Effector memory CD4-positive, alpha-beta T cell (primary cell): ENCODE measurements around the gene GANC.

ENCODE experiments used
- DNase-seq, 3 donors: peaks; one replicate each; pipeline ENCODE4 v3.0.0-alpha.2; 2020
- H3K27ac ChIP-seq: 2 replicates; pipeline ENCODE4 v1.7.0; 2013; ENCODE audit warnings: mild to moderate bottlenecking, low read length, moderate library complexity; ENCODE audit not compliant: insufficient read depth, poor library complexity, severe bottlenecking
- H3K27me3 ChIP-seq: replicated peaks from 2 replicates; pipeline ENCODE4 v1.7.0; 2013; ENCODE audit warnings: mild to moderate bottlenecking, low read length; ENCODE audit not compliant: insufficient read depth, control insufficient read depth, poor library complexity, severe bottlenecking
- H3K36me3 ChIP-seq: 2 replicates; pipeline ENCODE4 v1.7.0; 2013; ENCODE audit warnings: mild to moderate bottlenecking, low read length, moderate library complexity; ENCODE audit not compliant: control insufficient read depth, insufficient read depth
- H3K4me1 ChIP-seq: 2 replicates; pipeline ENCODE4 v1.7.0; 2013; ENCODE audit warnings: low read length, mild to moderate bottlenecking; ENCODE audit not compliant: control insufficient read depth, insufficient read depth, poor library complexity, severe bottlenecking
- H3K4me3 ChIP-seq: 2 replicates; pipeline ENCODE4 v1.7.0; 2013; ENCODE audit warnings: low read length, low read depth, mild to moderate bottlenecking; ENCODE audit not compliant: insufficient read depth, poor library complexity, severe bottlenecking
- H3K9me3 ChIP-seq: 2 replicates; pipeline ENCODE4 v1.7.0; 2013; ENCODE audit warnings: mild to moderate bottlenecking, low read length, moderate library complexity; ENCODE audit not compliant: control insufficient read depth

The GANC gene

DNA sequence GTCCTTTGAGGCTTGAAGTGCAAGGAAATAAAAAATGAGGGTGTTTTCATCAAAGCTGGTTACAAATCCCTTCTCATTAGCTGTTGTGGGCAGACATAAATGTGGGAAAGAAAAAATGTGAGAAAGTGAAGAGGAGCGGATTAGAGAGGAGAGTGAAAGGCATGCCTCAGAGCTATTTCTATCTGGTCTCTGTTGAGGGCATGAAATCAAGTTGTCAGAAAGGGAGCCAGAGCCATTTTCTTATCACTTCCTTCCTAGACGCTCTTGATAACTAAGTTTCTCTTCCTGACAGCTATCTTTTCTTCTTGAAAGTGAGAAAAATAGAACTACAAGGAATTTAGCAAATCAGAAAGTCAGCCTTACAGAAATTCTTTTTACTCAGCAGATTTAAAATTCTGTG lies 65.5 kb downstream of the GANC start:
- H3K4me3 ChIP-seq: no peak overlapping the region
- no peaks in the 10 kb centered on the region for H3K4me1 ChIP-seq
- H3K27ac ChIP-seq: no peak overlapping the region
- DNase-seq: no peak
- no peaks in the 10 kb centered on the region for H3K27me3 ChIP-seq
- H3K9me3 ChIP-seq: peaks cover 4% of the 10 kb centered on the region
- H3K36me3 ChIP-seq: peaks cover 7% of the 10 kb centered on the region

DNA sequence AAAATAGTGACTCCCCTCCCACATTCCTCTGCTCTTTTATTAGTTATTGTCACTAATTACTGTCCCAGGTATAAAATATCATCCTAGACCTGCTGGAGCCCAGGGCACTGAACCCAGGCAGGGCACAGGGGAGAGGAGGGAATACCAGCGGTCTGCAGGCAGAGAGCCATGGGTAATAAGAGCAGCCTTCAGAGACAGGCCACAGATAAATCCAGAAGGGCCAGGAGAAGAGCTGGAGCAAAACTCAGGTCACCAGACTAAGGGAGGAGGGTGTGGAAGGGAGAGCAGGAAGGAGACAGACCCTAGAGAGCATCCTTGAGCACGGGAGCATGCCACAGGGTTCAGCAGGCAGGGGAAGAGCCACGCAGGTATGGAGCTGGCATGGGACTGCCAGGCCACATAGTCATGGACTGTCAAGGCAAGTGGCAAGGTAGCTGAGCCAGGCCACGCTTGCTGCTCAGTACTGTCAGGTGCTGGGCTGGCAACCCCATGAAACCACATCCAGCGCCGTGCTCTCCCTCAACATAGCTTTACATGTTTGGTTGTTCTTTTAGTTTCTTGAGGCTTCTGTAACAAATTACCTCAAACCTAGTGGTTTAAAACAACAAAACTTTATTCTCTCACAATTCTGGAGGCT lies 70.7 kb downstream of the GANC start:
- H3K9me3 ChIP-seq: no peaks in the 10 kb centered on the region
- H3K4me1 ChIP-seq: no peaks in the 10 kb centered on the region
- H3K27ac ChIP-seq: no peak overlapping the region
- H3K4me3 ChIP-seq: no peak overlapping the region
- H3K27me3 ChIP-seq: no peaks in the 10 kb centered on the region
- no peak for DNase-seq
- peaks cover 22% of the 10 kb centered on the region for H3K36me3 ChIP-seq

DNA sequence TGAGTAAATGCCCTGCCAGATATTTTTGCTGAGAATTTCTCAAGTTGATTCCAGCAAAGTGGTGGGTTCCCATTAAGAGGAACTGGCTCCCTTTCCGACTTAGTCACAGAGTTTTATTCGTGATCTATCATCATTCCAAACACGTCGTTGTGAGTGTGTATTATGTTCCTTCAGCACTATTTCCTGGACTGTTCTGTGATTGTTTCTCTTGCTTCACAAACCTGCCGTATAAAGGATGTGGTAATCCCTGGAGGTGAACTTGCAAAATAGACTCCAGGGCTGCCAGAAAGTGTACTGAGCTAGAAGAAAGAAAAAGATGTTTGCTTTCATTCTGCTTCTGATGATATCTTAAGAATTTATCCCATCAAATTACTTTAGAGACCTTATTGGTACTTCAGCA lies 71.8 kb downstream of the GANC start:
- no peaks in the 10 kb centered on the region for H3K4me1 ChIP-seq
- H3K4me3 ChIP-seq: no peak overlapping the region
- no peaks in the 10 kb centered on the region for H3K27me3 ChIP-seq
- peaks cover 28% of the 10 kb centered on the region for H3K36me3 ChIP-seq
- no peak overlapping the region for H3K27ac ChIP-seq
- no peak for DNase-seq
- H3K9me3 ChIP-seq: no peaks in the 10 kb centered on the region

DNA sequence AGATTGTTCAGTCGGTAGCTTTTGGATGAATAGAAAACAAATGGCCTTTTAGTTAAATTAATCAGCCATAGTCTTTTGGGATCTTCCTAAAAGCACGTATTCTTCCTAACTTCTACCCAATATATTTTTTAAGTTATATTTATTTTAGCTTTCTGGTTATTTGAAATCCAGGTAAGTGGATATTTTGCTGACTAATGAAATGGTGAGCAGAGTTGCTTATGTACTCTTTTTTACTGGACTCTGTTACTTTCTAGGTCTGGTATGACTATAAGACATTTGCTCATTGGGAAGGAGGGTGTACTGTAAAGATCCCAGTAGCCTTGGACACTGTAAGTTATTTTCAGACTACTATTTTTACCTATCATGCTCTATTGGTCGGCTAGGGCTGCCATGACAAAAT lies 72.5 kb downstream of the GANC start:
- Histone ChIP-seq H3K27ac (no peak overlapping the region), H3K4me3 (no peak overlapping the region), H3K9me3 (no peaks in the 10 kb centered on the region), H3K36me3 (peaks cover 28% of the 10 kb centered on the region), H3K27me3 (no peaks in the 10 kb centered on the region), H3K4me1 (no peaks in the 10 kb centered on the region)
- no peak for DNase-seq

DNA sequence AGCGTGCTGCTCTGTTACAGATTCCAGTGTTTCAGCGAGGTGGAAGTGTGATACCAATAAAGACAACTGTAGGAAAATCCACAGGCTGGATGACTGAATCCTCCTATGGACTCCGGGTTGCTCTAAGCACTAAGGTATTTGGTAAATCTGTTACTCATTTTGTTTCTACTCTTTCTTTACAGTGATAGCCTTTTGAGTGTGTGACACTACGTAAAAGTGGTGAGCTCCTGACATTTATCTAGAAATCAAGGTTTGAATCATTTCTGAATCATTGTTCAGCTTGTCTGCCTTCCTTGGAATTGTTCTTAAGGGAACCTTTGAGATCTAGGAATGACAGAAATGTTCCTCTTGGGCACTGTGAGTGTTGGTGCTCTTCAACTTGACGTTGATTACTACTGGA lies 75.1 kb downstream of the GANC start:
- no peaks in the 10 kb centered on the region for H3K27me3 ChIP-seq
- H3K36me3 ChIP-seq: peaks cover 37% of the 10 kb centered on the region
- H3K4me1 ChIP-seq: no peaks in the 10 kb centered on the region
- H3K27ac ChIP-seq: no peak overlapping the region
- no peak for DNase-seq
- H3K9me3 ChIP-seq: no peaks in the 10 kb centered on the region
- no peak overlapping the region for H3K4me3 ChIP-seq

DNA sequence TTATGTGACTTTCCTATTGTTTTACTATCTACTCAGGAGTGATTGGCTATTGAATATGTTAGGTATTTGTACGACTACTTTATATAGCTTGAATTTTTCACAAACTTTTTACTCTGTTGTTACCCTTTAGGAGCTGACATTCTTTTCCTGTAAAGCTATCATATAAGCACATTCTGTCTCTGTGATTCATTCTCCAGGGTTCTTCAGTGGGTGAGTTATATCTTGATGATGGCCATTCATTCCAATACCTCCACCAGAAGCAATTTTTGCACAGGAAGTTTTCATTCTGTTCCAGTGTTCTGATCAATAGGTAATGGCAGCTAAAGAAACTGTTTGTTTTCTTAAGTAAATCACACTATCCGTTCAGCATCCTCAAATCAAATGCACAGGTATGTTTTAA lies 76.2 kb downstream of the GANC start:
- no peak for DNase-seq
- peaks cover 31% of the 10 kb centered on the region for H3K36me3 ChIP-seq
- no peaks in the 10 kb centered on the region for H3K27me3 ChIP-seq
- H3K9me3 ChIP-seq: no peaks in the 10 kb centered on the region
- H3K4me3 ChIP-seq: no peak overlapping the region
- H3K27ac ChIP-seq: no peak overlapping the region
- H3K4me1 ChIP-seq: no peaks in the 10 kb centered on the region

DNA sequence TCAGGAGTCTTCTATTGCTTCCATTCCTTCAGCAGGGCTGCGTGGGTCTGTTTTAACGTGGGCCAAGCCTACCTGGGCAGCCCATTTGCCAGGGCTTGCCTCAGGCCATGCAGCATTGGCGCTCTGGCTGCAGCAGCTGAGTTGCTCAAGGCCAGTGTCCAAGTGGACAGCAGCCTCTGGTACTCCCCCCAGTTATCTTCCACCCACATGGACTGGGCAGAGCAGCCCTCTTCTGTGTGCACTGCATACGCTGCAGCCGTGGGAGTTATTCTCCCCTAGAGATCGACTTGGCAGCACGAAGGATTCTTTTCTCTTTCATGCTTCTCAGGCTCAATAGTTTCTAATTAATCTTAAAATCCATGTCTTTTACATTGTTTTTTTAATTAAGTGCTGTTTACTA lies 79.4 kb downstream of the GANC start:
- H3K27me3 ChIP-seq: no peaks in the 10 kb centered on the region
- no peak overlapping the region for H3K27ac ChIP-seq
- peaks cover 25% of the 10 kb centered on the region for H3K36me3 ChIP-seq
- H3K9me3 ChIP-seq: no peaks in the 10 kb centered on the region
- no peak for DNase-seq
- H3K4me3 ChIP-seq: no peak overlapping the region
- no peaks in the 10 kb centered on the region for H3K4me1 ChIP-seq

DNA sequence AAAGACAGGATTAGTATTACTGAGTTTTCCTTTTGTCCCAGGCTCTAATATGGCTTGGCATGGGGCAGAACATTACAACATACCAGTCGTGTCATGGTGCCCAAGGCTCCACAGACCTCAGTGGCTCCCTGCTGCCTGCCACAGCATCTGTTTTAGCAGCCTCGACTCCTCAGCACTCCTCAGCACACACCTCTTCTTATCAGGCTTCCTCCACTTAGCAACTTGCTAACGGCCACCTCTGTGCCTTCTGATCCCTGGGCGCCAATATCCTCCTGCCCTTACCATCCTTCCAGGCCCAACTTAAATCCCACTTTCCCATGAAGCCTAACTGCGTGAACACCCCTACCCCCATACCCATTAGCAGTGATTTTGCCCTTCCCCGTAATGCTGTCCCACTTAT lies 80.1 kb downstream of the GANC start:
- H3K4me3 ChIP-seq: no peak overlapping the region
- no peaks in the 10 kb centered on the region for H3K9me3 ChIP-seq
- no peak overlapping the region for H3K27ac ChIP-seq
- no peak for DNase-seq
- no peaks in the 10 kb centered on the region for H3K4me1 ChIP-seq
- H3K27me3 ChIP-seq: no peaks in the 10 kb centered on the region
- H3K36me3 ChIP-seq: peaks cover 21% of the 10 kb centered on the region

DNA sequence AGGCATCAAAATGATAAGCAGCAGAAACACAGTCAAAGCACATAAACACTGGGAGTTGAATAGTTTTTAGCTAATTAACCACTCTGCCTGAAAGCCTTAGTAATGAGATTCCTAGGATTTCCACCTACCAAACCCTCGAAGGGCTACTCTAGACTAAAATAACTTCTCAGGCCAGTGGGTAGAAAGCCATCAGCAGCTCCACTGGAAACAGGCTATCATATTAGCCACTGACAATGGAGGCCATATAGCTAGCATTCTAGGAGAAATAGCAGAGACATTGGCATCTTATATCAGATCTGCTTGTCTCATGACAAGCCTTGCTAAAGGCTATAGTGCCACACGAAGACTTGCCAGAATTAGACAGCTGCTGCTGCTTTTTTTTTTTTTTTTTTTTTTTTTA lies 81.8 kb downstream of the GANC start:
- peaks cover 19% of the 10 kb centered on the region for H3K36me3 ChIP-seq
- no peak overlapping the region for H3K4me3 ChIP-seq
- no peaks in the 10 kb centered on the region for H3K9me3 ChIP-seq
- H3K27me3 ChIP-seq: no peaks in the 10 kb centered on the region
- no peak overlapping the region for H3K27ac ChIP-seq
- H3K4me1 ChIP-seq: no peaks in the 10 kb centered on the region
- no peak for DNase-seq

DNA sequence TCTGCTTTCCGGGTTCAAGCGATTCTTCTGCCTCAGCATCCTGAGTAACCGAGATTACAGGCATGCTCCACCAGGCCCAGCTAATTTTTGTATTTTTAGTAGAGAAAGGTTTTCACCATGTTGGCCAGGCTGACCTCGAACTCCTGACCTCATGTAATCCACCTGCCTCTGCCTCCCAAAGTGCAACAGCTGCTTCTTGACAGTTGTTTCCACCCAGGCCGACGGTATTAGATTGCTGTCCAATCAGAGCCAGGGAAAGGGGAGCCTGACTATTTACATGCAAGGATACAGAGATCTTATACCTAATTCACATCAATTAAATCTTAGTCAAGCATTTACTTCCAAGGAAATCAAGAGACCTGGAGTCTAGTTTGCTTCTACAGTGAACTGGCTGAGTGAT lies 82.3 kb downstream of the GANC start:
- Histone ChIP-seq H3K4me1 (no peaks in the 10 kb centered on the region), H3K36me3 (peaks cover 19% of the 10 kb centered on the region), H3K9me3 (no peaks in the 10 kb centered on the region), H3K4me3 (no peak overlapping the region), H3K27ac (no peak overlapping the region), H3K27me3 (no peaks in the 10 kb centered on the region)
- no peak for DNase-seq
